ENCODE data around the gene SORCS1. TPM values are rescaled to one million over a fixed set of nuclear protein-coding genes. Genes with fewer than 3 reads are reported as not detected.

Gene SORCS1
- total RNA-seq, 4 donors from 2014 or later, result 1.2 to 11.8 (median 6.2) TPM

GRCh38 chr10:106788982-106789381, 375.5 kb downstream of the SORCS1 start:
- Histone ChIP-seq H3K9me3 (no peaks in the 10 kb centered on the region), H3K4me1 (no peaks in the 10 kb centered on the region), H3K27ac (no peak overlapping the region), H3K27me3 (no peaks in the 10 kb centered on the region), H3K36me3 (no peaks in the 10 kb centered on the region), H3K4me3 (replicated peaks in 1 of 3) (no peak overlapping the region)
- TF ChIP-seq, protein P1, sequence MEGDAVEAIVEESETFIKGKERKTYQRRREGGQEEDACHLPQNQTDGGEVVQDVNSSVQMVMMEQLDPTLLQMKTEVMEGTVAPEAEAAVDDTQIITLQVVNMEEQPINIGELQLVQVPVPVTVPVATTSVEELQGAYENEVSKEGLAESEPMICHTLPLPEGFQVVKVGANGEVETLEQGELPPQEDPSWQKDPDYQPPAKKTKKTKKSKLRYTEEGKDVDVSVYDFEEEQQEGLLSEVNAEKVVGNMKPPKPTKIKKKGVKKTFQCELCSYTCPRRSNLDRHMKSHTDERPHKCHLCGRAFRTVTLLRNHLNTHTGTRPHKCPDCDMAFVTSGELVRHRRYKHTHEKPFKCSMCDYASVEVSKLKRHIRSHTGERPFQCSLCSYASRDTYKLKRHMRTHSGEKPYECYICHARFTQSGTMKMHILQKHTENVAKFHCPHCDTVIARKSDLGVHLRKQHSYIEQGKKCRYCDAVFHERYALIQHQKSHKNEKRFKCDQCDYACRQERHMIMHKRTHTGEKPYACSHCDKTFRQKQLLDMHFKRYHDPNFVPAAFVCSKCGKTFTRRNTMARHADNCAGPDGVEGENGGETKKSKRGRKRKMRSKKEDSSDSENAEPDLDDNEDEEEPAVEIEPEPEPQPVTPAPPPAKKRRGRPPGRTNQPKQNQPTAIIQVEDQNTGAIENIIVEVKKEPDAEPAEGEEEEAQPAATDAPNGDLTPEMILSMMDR (IDR thresholded peaks at IDR 0.05), result no peak
- no peak for TF ChIP-seq POLR2A (IDR thresholded peaks at IDR 0.05)
- DNase-seq, result no peak
- 86 to 98% methylated on average over 1 to 3 of the region's 3 CpGs for WGBS, 2 donors
- intact Hi-C loops (cut with DNase I), result no loop called here

DNA sequence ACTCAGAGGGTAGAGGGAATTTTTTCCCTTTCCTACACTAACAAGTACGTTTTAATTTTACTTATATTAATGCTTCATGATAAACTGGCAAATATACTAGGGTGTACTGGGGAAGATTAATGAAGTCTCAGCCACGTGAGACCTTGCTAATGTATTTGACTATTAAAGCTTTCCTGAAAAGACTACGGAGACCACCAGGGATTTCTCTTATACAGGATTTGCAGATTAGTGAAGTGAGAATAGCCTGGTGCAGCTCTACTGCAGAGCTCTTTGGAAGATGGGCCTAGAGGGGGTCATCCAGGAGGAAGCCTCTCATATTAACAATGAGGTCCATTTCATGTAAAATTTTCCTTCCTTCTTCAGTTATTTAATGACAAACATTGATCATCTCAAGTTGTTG, 379.0 kb downstream of the SORCS1 start:
- no peak for DNase-seq
- TF ChIP-seq, protein P1 (IDR thresholded peaks at IDR 0.05), result no peak
- TF ChIP-seq POLR2A (IDR thresholded peaks at IDR 0.05), result no peak
- no peaks in the 10 kb centered on the region for H3K27me3 ChIP-seq
- H3K36me3 ChIP-seq, result no peaks in the 10 kb centered on the region
- peaks cover 0 to 1% of the 10 kb centered on the region in 2 donors for H3K4me1 ChIP-seq
- 59 to 67% methylated on average over 3 of the region's 3 CpGs for WGBS, 2 donors
- no peak overlapping the region for H3K4me3 ChIP-seq (replicated peaks in 1 of 3)
- intact Hi-C loops (cut with DNase I), result no loop called here
- H3K9me3 ChIP-seq, result no peaks in the 10 kb centered on the region
- H3K27ac ChIP-seq, result no peak overlapping the region

DNA sequence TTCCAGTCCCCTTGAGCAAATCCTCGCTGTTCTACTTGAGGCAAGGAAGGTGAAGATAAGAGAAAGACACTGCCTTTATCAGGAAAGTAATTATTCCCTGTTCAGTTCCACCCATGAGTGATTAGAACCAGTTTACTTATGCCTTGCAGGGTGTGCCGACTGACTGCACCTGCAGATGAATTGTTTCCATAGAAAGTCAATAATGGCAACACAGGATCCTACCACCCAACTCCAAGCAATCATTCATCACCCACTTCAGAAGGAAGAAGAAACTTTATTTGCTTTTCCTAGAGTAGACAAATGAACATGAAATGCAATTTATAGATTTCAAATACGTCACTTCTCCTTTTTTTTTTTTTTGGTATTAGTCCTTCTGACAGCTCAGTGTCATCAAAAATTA, 383.9 kb downstream of the SORCS1 start:
- 47 to 63% methylated on average over 3 of the region's 3 CpGs for WGBS, 2 donors
- Histone ChIP-seq H3K36me3 (no peaks in the 10 kb centered on the region), H3K9me3 (no peaks in the 10 kb centered on the region), H3K27me3 (no peaks in the 10 kb centered on the region), H3K27ac (no peak overlapping the region), H3K4me1 (peaks cover 0 to 3% of the 10 kb centered on the region in 2 donors), H3K4me3 (replicated peaks in 1 of 3) (no peak overlapping the region)
- intact Hi-C loops (cut with DNase I), result no loop called here
- DNase-seq, result no peak
- TF ChIP-seq, protein P1 (IDR thresholded peaks at IDR 0.05), result no peak
- TF ChIP-seq POLR2A (IDR thresholded peaks at IDR 0.05), result no peak

- no peak for TF ChIP-seq POLR2A (IDR thresholded peaks at IDR 0.05)
- TF ChIP-seq, protein P1 (IDR thresholded peaks at IDR 0.05), result no peak
- Histone ChIP-seq H3K27me3 (no peaks in the 10 kb centered on the region), H3K4me3 (replicated peaks in 1 of 3) (no peak overlapping the region), H3K36me3 (no peaks in the 10 kb centered on the region), H3K4me1 (peaks cover 0 to 3% of the 10 kb centered on the region in 2 donors), H3K27ac (no peak overlapping the region), H3K9me3 (no peaks in the 10 kb centered on the region)
- 61 to 68% methylated on average over 1 of the region's 1 CpG for WGBS, 2 donors
- intact Hi-C loops (cut with DNase I), result no loop called here
- DNase-seq, result no peak
These were observed 386.7 kb downstream of the SORCS1 start for GRCh38 chr10:106777841-106778240.

DNA sequence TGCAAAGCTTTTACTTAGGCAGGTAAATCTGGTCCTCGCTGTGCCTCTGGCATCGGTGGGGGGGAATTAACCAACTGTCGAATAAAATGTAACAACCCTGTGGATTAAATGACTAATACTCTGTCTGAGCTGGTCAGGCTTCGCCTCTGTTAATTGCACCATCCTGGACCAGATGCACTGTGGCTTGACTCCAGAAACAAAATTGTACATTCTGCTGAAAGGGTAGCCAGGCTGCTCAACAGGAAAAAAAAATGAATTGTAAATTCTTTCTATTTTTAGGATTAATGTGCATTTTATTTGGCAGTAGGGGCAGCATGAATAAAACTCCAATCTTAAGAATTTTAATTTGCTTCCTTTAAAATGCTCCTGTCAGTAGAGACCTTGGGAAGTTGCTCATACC, 389.4 kb downstream of the SORCS1 start:
- Histone ChIP-seq H3K27ac (no peak overlapping the region), H3K27me3 (no peaks in the 10 kb centered on the region), H3K36me3 (no peaks in the 10 kb centered on the region), H3K4me3 (replicated peaks in 1 of 3) (no peak overlapping the region), H3K9me3 (no peaks in the 10 kb centered on the region), H3K4me1 (no peaks in the 10 kb centered on the region)
- TF ChIP-seq POLR2A (IDR thresholded peaks at IDR 0.05), result no peak
- TF ChIP-seq, protein P1 (IDR thresholded peaks at IDR 0.05), result no peak
- WGBS, 2 donors, result 81 to 87% methylated on average over 4 of the region's 4 CpGs
- DNase-seq, result no peak
- intact Hi-C loops (cut with DNase I), result no loop called here

Measured in thyroid gland (tissue), 4 donors.